GM18519 (cell line): ENCODE measurements around the gene ZNF555.
"Not testable (repeated sequence)": the region's sequence is repeated elsewhere in the genome, so short reads cannot be mapped to it uniquely, and the experiment has no call there.

Experiments
- ATAC-seq: cut with Tn5 transposase; IDR thresholded peaks from one replicate; pipeline ENCODE4 v1.9.1; 2021; ENCODE audit warnings: mild to moderate bottlenecking, moderate library complexity; ENCODE audit not compliant: unreplicated experiment, low FRiP score

Gene ZNF555

DNA sequence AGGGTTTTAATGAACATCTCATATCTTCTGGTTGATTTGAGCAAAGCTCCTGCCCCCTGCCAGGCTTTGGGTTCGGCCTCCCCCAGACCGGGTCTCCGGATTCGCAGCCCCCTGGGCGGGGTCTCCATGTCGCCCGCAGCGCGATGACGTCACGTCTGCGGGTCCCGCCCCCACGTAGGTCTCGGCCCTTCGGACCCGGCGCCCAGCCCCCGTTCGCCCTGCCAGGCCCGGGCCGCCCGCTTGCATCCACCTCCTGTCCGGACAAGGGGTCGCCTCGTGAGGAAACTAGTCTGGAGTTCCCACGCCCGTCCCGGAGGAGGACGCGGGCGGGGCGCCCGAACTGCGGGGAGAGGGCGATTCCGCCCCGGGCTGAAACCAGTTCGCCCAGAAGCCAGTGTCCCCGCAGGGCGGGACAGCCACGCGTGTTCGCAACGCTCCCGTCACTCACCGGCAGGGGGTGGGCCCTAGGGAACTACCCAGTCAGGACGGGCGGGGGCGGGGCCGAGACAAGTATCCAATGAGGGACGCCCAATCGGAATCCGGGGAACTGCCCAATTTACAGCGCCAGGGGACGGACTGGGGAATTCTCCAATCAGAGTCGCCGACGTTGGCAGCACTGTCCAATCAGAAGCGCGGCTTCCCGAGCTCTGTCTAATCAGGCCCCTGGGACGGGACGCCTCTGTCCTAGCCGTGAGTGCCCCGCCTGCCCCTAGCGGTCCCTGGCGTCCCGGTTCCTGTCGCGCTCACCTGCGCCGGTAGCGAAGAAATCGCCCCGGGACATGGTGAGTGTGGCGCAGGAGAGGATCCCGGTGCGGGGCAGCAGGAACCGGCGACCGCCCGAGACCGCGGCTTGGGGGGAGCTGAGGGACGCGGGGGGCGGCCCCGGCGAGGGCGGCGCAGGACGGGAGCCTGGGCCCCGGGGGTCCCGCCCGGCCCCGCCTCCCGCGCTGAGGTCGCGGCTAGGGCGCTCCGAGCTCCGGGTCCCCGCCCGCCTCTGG is at the start of gene ZNF555:
Gene ZNF555 (plus strand): TSS at position 682 of the 998 bp plus-strand sequence. CDS start 98 bp downstream, at position 780.
- ATAC-seq: peak; percentile 78

DNA sequence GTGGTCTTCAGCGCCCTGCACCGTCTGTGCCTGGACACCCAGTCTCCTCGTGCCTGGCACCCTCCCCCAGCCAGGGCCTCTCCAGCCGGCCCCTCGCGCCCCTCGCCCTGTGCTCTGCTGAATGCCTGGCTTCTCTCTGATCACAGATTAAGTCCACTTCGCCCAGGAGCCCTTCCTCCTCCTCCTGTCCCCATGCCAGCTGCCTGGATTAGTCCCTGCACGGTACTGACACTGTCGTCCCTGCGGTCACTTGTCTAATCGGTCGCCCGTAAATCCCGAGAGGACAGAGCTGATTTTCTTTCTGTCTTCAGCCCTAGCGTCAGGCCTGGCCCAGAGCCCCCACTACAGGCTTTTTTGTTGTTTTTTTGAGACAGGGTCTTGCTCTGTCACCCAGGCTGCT is 49.4 kb upstream of the ZNF555 start:
- no peak for ATAC-seq

DNA sequence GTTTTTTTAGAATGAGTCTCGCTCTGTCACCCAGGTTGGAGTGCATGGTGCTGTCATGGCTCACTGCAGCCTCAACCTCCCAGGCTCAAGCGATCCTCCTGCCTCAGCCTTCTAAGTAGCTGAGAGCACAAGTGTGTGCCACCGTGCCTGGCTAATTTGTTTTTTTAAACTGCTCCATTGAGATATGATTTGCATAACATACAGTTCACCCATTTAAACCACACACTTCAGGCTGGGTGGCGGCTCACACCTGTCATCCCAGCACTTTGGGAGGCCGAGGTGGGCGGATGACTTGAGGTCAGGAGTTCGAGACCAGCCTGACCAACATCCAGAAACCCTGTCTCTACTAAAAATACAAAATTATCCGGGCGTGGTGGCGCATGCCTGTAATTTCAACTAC is 48.6 kb upstream of the ZNF555 start:
- ATAC-seq: not testable (repeated sequence)

DNA sequence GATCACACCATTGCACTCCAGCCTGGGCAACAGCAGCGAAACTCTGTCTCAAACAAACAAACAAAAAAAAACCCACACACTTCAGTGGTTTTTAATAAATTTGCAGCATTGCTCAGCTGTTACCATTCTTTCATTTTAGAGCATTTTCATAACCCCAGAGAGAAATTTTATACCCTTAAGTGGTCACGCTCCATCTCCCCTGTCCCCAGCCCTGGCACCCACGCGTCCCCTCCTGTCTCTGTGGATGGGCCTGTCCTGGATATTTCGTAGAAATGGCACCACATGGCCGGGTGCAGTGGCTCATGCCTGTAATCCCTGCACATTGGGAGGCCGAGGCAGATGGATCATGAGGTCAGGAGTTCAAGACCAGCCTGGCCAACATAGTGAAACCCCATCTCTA is 48.1 kb upstream of the ZNF555 start:
- no peak for ATAC-seq

DNA sequence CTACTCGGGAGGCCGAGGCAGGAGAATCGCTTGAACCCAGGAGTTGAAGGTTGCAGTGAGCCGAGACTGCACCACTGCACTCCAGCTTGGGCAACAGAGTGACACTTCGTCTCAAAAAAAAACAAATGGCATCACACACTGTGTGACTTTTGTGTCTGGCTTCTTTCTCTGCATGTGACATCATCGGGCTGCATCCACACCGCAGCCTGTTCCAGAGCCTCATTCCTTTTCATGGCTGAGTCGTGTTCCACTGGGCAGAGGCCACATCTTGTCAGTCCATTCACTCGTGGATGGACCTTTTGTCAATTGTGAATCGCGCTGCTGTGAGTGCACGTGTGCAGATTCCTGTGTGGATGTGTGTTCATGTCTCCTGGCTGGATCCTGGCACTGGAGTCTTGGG is 47.7 kb upstream of the ZNF555 start:
- ATAC-seq: no peak

DNA sequence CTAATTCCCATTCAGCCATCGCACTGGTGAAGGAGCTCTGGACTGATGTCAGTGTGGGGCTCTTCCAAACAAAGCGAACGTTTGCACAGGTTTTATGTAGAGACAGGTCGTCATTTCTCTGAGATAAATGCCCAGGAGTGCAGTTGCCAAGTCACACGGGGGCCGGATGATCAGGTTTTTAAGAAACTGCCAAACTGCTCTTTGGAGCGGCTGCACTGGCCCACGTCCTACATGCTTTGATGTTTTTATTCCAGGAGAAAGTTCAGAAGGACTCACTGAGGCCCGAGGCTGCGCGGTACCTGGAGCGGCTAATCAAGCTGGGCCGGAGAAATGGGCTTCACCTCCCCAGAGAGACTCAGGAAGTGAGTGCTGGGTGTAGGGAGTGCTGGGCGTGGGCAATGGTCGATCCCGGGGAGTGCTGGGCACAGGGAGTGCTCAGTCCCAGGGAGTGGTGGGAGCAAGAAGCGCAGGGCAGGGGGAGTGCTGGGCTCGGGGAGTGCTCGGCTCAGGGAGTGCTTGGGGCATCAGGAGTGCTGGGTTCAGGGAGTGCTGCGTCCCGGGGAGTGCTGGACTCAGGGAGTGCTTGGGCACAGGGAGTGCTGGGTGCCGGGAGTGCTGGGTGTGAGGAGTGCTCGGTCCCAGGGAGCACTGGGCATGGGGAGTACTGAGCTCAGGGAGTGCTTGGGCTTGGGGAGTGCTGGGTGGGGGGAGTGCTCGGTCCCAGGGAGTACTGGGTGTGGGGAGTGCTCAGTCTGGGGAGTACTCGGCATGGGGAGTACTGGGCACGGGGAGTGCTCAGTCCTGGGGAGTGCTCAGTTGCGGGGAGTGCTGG is 45.2 kb upstream of the ZNF555 start:
- no peak for ATAC-seq

DNA sequence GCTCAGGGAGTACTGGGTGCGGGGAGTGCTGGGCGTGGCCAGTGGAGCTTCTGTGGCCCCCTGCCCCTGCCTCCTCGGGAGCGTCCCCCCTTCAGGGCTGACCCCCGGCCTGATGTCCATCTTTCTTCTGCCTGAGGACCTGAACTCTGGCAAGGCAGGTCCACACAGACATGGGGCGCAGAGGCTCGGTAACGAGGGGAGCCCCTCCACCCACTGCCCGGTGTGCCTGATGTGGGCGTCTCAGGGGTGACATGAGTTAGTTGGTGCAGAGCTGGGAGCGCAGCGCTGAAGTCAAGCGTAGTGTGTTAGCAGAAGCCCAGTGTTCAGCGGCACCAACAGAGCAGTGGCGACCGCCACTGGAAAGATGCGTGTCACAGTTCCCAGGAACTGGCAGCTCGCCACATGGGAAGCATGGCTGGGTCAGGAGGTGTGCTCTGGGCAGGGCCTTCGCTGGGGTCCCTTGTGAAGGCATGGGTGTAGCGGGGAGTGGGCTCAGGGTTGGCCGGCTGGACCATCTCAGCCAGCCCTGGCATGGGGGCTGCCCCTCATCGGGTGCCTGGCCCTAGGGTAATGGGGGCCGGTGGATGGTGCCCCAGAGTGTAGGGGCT is 44.5 kb upstream of the ZNF555 start:
- ATAC-seq: no peak

DNA sequence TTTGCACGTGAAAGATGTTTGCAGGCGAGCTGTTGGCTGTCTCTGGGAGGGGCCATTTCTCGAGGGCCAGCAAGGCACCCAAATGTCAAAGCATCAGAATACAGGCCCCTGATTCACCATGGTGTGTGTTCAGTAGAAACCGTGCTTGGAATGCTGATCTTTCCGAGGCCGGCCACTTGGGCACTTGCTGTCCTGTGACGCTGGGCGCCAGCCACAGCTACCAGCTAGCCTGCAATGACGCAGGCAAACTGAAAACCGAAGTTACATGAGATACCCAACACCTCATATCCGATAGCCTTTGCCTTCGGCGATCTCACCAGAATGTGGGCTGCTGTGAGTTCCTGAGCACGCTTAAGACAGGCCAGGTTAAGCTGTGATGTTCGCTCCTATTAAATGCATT is 44.0 kb upstream of the ZNF555 start:
- ATAC-seq: no peak

DNA sequence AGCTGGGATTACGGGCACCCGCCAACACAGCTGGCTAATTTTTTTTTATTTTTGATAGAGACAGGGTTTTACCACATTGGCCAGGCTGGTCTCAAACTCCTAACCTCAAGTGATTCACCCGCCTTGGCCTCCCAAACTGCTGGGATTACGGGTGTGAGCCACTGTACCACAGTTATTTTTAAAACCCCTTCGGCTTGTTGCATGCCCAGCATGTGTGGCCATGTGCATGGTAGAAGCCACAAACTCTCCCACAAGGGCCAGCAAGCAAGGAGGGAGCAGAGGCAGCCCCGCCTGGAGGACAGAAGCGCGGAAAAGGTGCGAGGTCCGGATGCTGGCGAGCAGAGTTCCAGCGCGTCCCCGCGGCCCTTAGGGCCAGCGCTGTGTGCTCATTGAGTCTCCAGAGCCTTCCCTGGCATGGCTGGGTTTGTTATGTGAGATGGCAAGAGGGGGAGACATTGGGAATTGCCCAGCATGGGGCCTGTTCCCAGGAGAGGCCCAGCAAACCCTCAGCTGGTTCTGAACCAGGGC is 43.1 kb upstream of the ZNF555 start:
- no peak for ATAC-seq

DNA sequence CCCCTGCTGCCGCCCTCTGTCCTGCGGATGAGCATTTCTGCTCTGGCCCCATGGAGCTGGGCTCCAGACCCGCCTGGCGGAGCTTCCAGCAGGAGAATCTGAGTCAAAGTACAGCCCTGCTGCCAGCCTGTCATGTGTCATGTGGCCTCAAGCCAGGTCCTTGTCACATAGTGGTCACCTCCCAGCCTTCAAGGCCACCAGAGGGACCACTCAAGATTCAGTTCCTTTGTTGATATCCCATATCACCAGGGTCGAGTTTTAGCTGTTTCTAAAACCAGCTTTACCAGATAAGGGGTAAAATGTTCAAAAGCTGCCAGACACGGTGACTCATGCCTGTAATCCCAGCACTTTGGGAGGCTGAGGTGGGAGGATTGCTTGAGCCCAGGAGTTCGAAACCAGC is 42.5 kb upstream of the ZNF555 start:
- no peak for ATAC-seq

DNA sequence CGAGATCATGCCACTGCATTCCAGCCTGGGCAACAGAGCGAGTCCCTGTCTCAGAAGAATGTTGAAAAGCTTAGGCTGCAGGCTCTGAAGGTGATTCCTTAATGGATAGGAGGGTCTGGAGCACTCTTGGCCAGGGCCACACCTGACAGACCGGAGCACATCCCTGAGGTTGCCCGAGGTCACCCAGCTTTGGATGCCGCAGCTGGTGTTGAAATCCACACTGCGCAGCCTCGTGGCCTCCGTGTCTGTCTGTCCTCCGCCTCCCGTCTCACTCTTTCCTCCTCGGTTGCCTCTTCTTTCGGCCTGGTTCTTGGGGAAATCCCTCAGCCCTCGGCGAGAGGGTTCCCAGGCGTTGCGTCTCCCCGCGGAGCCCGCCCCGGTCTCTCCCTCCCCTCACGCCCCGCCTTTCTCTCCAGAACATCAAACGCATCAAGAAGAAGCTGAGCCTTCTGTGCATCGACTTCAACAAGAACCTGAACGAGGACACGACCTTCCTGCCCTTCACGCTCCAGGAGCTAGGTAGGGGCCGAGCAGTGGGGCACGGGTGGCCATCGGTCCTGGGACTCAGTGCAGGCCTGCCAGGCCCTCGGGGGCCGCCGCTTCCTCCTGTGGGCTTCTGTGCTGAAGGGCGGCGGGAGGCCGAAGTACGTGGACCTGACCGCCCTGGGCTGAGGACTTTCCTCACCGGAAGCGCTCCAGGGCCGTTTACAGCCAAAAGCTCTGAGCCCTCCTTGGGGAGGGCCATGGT is 41.8 kb upstream of the ZNF555 start:
- ATAC-seq: no peak

DNA sequence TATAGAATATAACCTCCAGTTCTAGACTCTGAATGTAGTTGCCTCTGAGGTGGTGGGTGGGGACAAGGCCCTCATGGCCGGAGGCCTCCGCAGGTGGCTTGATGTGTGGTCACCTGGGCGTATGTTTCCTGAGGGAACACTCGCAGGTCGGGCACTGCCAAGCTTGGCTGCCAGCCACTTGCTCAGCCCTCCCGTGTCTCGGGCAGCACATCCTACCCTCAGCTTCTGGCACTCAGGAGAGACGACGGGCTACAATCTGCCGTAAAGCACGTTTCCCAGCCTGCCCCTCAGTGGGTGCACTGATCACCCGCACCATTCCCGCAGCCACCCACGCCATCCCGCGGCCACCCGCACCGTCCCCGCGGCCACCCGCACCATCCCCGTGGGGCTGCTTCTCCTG is 40.8 kb upstream of the ZNF555 start:
- ATAC-seq: no peak

DNA sequence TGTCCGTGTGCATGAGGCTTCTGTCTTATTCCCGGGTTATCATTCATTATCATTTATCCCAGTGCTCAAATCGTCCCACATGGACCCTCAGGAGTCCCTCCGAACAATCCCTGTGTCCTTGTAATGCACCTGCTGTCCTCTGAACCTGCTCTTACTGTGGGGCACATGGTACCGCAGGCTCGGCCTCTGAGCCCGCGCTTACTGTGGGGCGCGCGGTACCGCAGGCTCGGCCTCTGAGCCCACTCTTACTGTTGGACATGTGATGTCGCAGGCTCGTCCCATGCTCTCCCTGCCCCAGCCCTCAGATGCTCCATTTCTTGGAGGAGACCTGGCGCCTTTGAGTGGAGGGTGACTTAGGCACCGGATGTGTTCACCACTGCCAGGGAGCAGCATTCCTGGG is 38.4 kb upstream of the ZNF555 start:
- no peak for ATAC-seq

DNA sequence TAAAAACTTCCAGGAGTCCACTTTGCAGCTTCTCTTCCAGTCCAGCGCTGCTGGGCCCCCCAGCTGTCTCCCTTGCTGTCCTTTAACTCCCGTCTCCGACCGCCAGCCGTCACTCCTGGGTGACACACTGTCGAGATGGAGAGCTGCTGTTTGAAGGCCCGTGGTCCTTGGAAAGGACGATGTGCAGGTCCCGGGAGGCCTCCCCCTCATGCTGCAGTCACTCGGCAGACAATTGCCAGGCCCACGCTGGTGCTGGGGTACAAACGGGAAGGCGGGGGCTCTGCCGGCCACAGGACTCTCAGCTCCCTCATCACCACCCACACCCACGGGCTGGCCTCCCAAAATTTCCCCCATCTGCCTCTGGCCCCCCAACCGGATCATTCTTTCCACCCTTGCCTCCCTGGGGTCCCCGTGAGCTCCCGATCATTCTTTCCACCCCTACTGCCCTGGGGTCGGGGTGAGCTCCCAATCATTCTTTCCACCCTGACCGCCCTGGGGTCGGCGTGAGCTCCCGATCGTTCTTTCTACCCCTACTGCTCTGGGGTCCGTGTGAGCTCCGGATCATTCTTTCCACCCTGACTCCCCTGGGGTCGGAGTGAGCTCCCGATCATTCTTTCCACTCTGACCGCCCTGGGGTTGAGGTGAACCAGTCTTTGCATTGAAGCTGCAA is 37.7 kb upstream of the ZNF555 start:
- ATAC-seq: no peak

DNA sequence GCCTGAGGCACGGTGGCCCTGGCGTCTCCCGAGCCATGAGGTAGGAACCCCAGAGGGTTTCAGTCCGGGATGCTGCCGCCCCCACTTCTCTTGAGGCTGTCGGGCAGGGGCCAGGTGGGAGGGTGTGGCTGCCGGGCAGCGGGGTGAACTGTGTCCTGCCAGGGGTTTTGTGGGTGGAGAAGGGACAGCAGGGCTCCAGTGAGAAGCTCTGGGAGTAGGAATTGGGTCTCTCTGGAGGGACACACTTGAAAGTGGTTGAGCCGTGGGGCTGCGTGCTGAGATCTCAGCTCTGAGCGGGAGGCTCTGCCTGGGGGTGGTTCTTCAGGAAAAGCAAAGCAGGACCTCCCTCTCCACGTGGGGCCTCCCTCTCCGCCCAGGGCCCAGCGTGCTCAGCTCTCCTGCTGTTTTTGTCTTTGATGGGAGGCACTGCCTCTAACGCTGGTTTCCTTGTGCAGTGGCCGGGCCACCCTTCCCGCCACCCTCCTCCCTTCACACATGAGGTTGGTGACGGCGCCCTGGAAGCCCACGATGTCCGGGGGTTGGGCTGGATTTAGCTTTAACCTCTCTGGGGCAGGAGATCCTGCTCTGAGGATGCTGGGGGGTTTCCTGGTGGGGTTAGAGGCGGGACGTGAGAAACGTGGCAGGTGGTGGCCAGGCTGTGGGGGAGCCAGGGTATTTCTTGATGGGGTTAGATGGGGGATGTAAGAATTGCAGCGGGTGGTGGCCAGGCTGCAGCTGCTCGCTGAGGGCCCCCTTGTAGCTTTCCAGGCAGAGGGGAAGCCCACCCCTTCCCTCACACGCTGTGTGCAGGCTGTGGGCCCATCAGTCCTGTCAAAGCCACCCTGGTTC is 36.9 kb upstream of the ZNF555 start:
- ATAC-seq: no peak

DNA sequence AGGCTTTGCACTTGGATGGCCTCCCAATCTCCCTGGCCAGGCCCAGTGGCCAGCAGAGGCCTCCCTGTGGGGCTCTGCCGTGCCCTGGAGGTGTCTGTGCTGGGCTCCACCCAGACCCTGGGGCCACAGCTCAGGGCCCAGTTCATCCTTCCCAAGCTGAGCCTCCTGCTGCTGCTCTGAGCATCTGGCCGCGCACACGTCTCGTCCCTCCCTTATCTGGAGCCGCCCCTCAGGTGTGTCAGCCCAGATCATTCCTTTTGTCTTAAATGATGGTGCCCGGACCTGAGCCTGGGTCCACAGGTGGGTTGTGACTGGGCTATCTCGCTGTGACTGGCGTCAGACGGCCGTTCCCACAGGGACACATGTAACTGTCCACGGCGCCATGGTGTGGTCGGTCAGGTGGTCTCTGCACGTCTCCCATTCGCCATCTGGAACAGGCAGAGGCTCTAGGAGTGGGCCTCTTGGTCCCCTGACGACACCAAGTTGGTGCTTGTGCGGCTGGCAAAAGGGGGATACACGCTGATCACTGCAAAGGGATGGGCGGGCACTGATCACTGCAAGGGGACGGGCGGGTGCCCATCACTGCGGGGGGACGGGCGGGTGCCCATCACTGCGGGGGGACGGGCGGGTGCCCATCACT is 35.9 kb upstream of the ZNF555 start:
- no peak for ATAC-seq

DNA sequence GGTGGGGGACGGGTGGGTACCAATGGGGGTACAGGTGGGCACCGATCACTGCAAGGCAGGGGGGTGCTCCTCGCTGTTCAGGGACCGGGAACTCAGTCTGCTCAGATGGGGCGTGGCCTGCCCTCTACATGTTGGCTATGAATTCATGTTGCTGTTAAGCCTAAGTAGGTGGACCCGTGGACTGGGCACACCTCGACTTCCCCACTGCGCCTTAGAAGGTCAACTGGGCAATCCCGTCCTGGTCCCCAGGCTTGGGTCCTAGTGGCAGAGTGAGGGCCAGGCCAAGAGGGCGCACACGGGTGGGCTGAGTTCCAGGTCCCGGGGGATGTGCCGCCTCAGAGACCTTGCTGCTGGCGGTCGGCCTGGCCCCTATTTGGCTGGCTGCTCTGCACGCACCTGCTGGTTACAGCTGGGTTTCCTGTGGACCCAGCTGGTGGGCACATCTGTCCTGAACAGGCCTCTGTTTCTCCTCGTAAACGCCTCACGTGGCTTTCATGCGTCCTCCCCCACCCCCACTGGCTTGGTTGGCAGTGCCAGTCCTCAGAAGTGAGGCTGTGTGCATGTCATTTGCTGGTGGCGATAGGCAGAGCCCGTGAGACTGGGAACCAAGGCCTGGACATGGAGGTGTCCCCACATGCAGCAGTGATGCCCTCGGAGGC is 35.2 kb upstream of the ZNF555 start:
- no peak for ATAC-seq
